CD4-positive, alpha-beta T cell (primary cell): Measurements from ENCODE around the gene VPS33B. TPM values are rescaled to one million over a fixed set of nuclear protein-coding genes. Genes with fewer than 3 reads are reported as not detected.
A peak's percentile ranks its signal among the peaks of the same experiment; 100 is the strongest.

ENCODE experiments used
- ATAC-seq: fragments of 200-7000 bp; cut with Tn5 transposase; one replicate; pipeline ENCODE4 v1.10.0; 2022; ENCODE audit warnings: mild to moderate bottlenecking; ENCODE audit not compliant: poor library complexity
- CTCF ChIA-PET: fragments of 350-600 bp; sonication (Branson Sonifier 250); formaldehyde crosslinking; loops from one replicate; lab custom pipeline; 2021; ENCODE audit warnings: antibody characterized with exemption, inconsistent platforms; lab: Charles Lee
- POLR2A ChIA-PET: fragments of 350-600 bp; sonication (Branson Sonifier 250); formaldehyde crosslinking; loops from one replicate; lab custom pipeline; 2021; ENCODE audit warnings: antibody characterized with exemption, inconsistent platforms; lab: Charles Lee
- DNase-seq, 14 experiments: peaks; one replicate each; pipeline ENCODE4 v3.0.0-alpha.2; 2013 to 2020; ENCODE audit warnings: mixed read lengths in 2 of 14
- H3K27ac ChIP-seq, 2 donors: one replicate each; pipeline versions ENCODE4 v1.5.1 to v1.7.0; 2013; ENCODE audit warnings: low read length in 2 of 2, low read depth in 1 of 2, mild to moderate bottlenecking in 1 of 2
- H3K27me3 ChIP-seq, 2 experiments: 1 replicate in 1 of 2; 2 replicates in 1 of 2; pipeline versions ENCODE4 v1.6.1 to v1.7.0; 2013; ENCODE audit warnings: low read length in 2 of 2, control low read depth in 1 of 2, mild to moderate bottlenecking in 1 of 2, moderate library complexity in 1 of 2; ENCODE audit not compliant: insufficient read depth in 2 of 2, control insufficient read depth in 1 of 2
- H3K36me3 ChIP-seq: one replicate; pipeline ENCODE4 v1.6.1; 2013; ENCODE audit warnings: low read length, control low read depth; ENCODE audit not compliant: insufficient read depth
- H3K4me1 ChIP-seq: one replicate; pipeline ENCODE4 v1.6.1; 2013; ENCODE audit warnings: low read length, control low read depth; ENCODE audit not compliant: insufficient read depth
- H3K4me3 ChIP-seq: one replicate; pipeline ENCODE4 v1.5.1; 2013; ENCODE audit warnings: mild to moderate bottlenecking, low read length, moderate library complexity
- H3K9me3 ChIP-seq, 2 experiments: 1 replicate in 1 of 2; 2 replicates in 1 of 2; pipeline versions ENCODE4 v1.6.1 to v1.7.0; 2013; ENCODE audit warnings: low read length in 2 of 2, mild to moderate bottlenecking in 2 of 2, control low read depth in 1 of 2, moderate library complexity in 1 of 2; ENCODE audit not compliant: control insufficient read depth in 1 of 2, insufficient read depth in 1 of 2
- H3K27ac Mint-ChIP-seq: one replicate; pipeline ENCODE4 v1.8.0; 2020; ENCODE audit warnings: mixed read lengths
- H3K27me3 Mint-ChIP-seq: one replicate; pipeline ENCODE4 v1.8.0; 2021; ENCODE audit warnings: mixed read lengths
- H3K36me3 Mint-ChIP-seq: one replicate; pipeline ENCODE4 v1.8.0; 2021; ENCODE audit warnings: low read depth, mixed read lengths
- H3K4me1 Mint-ChIP-seq: one replicate; pipeline ENCODE4 v1.8.0; 2021; ENCODE audit warnings: low read depth, mixed read lengths
- H3K4me3 Mint-ChIP-seq: one replicate; pipeline ENCODE4 v1.8.0; 2020; ENCODE audit warnings: mild to moderate bottlenecking, mixed read lengths
- H3K9me3 Mint-ChIP-seq: one replicate; pipeline ENCODE4 v1.8.0; 2020; ENCODE audit warnings: mixed read lengths
- intact Hi-C, 2 experiments: fragments of 100-400 bp; cut with DNase I in 1 of 2; cut with micrococcal nuclease in 1 of 2; formaldehyde crosslinking; loops; one replicate each; pipeline versions ENCODE4 v1.15.1 to v1.9.0; 2023 to 2025; cut with DNase I, micrococcal nuclease
- total RNA-seq, 174 experiments: library from RNA in 2 of 174; stranded (reverse) in 2 of 174; gene quantifications; one replicate each; pipeline ENCODE4 v1.2.3 and lab custom pipeline; 2021 to 2026
- TF ChIP-seq, protein P1 (sequence below): fragments of 200-600 bp; IDR thresholded peaks from one replicate; pipeline ENCODE4 v1.8.0; 2022; ENCODE audit warnings: antibody characterized with exemption, mild to moderate bottlenecking

VPS33B gene
- total RNA-seq, 2 experiments from 2014 or later = 17.2 to 23.8 TPM

DNA sequence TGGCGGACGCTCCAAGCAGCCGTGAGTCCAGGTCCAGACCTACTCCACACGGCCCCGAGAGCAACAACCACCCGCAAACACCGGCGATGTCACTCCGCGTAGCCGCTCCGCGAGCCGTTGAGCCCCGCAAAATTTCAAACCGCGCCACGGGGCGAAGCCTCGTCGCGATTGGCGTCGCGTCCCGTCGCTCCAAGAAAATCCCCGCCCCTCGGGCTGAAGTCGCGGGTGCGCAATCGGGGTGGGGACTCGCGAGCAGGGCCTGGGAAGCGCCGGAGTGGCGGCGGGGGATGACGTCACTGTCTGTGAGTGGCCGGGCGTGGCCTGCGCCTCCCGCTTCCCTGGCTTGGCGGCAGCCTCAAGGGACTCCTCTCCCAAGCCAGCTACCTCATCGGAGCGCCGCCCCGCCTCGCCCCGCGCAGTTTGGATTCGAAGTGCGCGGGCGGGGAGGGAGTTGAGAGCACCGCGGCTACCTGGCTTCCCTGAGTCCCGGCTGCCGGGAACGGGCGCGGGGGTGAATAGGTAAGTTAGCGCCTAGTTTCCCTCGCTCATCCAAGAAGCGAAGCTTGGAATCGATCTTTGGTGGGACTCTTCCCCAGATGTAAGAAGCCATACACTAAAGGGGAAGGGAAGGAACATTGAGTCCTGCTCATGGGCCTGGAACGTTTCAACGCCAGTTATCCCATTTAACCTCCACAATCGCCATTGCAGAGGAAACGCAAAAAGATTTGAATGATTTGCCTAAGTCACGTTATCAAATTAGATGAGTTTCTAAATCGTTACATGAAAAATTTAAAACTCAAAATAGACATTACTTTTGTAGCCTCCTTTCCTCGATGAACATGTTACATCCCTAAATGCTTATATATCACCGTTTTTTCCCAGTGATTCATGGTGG is 27.7 kb downstream of the VPS33B start, which contains the start of gene PRC1:
Gene PRC1, minus strand, starts transcription at position 119 of the 895 bp plus-strand sequence. Its CDS starts 118 bp downstream, at position 1.
- peak within 1 kb of the TSS; percentile 99 for H3K27ac Mint-ChIP-seq
- DNase-seq (peak; percentile 93 to 99 (median 96)), ATAC-seq (peak; percentile 95)
- TF ChIP-seq, protein P1, sequence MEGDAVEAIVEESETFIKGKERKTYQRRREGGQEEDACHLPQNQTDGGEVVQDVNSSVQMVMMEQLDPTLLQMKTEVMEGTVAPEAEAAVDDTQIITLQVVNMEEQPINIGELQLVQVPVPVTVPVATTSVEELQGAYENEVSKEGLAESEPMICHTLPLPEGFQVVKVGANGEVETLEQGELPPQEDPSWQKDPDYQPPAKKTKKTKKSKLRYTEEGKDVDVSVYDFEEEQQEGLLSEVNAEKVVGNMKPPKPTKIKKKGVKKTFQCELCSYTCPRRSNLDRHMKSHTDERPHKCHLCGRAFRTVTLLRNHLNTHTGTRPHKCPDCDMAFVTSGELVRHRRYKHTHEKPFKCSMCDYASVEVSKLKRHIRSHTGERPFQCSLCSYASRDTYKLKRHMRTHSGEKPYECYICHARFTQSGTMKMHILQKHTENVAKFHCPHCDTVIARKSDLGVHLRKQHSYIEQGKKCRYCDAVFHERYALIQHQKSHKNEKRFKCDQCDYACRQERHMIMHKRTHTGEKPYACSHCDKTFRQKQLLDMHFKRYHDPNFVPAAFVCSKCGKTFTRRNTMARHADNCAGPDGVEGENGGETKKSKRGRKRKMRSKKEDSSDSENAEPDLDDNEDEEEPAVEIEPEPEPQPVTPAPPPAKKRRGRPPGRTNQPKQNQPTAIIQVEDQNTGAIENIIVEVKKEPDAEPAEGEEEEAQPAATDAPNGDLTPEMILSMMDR = no peak
- POLR2A ChIA-PET = interaction anchor here (0.6 to 1.2 kb wide), 4 partner anchors 10 to 63 kb away, joined by 3 to 4 read pairs (median 3); partner anchors contain the start of genes HDDC3 and UNC45A
- H3K27me3 Mint-ChIP-seq = no peaks in the 10 kb centered on the region
- Histone ChIP-seq H3K36me3 (peaks cover 15% of the 10 kb centered on the region), H3K4me1 (peaks cover 13% of the 10 kb centered on the region), H3K27ac (peak within 1 kb of the TSS; percentile 89 to 91), H3K27me3 (no peaks in the 10 kb centered on the region), H3K9me3 (no peaks in the 10 kb centered on the region), H3K4me3 (peak within 1 kb of the TSS; percentile 100)
- no peaks in the 10 kb centered on the region for H3K9me3 Mint-ChIP-seq
- intact Hi-C loops = loop anchor here (2.0 to 10.0 kb wide), 5 partner anchors 26 to 60 kb away; partner anchors contain the start of genes UNC45A (in 2 of the 2), HDDC3 (in 1 of the 2) and RCCD1 (in 1 of the 2)
- peaks cover 21% of the 10 kb centered on the region for H3K4me1 Mint-ChIP-seq
- H3K36me3 Mint-ChIP-seq = peaks cover 34% of the 10 kb centered on the region
- CTCF ChIA-PET = interaction anchor here (1.2 to 1.3 kb wide), 2 partner anchors 60 to 63 kb away, joined by 4 to 5 read pairs; partner anchors contain the start of genes HDDC3 and UNC45A
- peak within 1 kb of the TSS; percentile 100 for H3K4me3 Mint-ChIP-seq

GRCh38 chr15:90994059-90994416 is 28.4 kb downstream of the VPS33B start:
- intact Hi-C loops = loop anchor here (2.0 to 10.0 kb wide), 4 partner anchors 27 to 59 kb away; partner anchors contain the start of genes HDDC3 (in 1 of the 2), RCCD1 (in 1 of the 2) and UNC45A (in 1 of the 2)
- POLR2A ChIA-PET = interaction anchor here (0.6 to 1.2 kb wide), 5 partner anchors 9 to 62 kb away, joined by 3 to 6 read pairs (median 3); partner anchors contain the start of genes HDDC3 and UNC45A

More at GRCh38 chr15:90994059-90994416, 28.4 kb downstream of the VPS33B start:
- H3K9me3 Mint-ChIP-seq = no peaks in the 10 kb centered on the region
- Histone ChIP-seq H3K4me1 (peaks cover 13% of the 10 kb centered on the region), H3K27ac (peak overlapping the region in 1 of 2 donors; percentile 91), H3K27me3 (no peaks in the 10 kb centered on the region), H3K4me3 (peak overlapping the region; percentile 100), H3K36me3 (peaks cover 12% of the 10 kb centered on the region), H3K9me3 (no peaks in the 10 kb centered on the region)
- H3K27me3 Mint-ChIP-seq = no peaks in the 10 kb centered on the region
- H3K4me3 Mint-ChIP-seq = peak overlapping the region; percentile 100
- DNase-seq (peak in 4 of 14 experiments; percentile 1 to 17 (median 6)), ATAC-seq (peak; percentile 9)
- H3K4me1 Mint-ChIP-seq = peaks cover 21% of the 10 kb centered on the region
- peaks cover 28% of the 10 kb centered on the region for H3K36me3 Mint-ChIP-seq
- TF ChIP-seq, protein P1 = no peak
- H3K27ac Mint-ChIP-seq = peak overlapping the region; percentile 99
- CTCF ChIA-PET = interaction anchor here (1.2 to 1.3 kb wide), 2 partner anchors 59 to 62 kb away, joined by 4 to 5 read pairs; partner anchors contain the start of genes HDDC3 and UNC45A
